ENCODE results near the gene PUS1. TPM values are rescaled to one million over a fixed set of nuclear protein-coding genes. Genes with fewer than 3 reads are reported as not detected.

The PUS1 gene
- total RNA-seq, 2 experiments from 2014 or later, result 43.5 to 78.3 TPM

DNA sequence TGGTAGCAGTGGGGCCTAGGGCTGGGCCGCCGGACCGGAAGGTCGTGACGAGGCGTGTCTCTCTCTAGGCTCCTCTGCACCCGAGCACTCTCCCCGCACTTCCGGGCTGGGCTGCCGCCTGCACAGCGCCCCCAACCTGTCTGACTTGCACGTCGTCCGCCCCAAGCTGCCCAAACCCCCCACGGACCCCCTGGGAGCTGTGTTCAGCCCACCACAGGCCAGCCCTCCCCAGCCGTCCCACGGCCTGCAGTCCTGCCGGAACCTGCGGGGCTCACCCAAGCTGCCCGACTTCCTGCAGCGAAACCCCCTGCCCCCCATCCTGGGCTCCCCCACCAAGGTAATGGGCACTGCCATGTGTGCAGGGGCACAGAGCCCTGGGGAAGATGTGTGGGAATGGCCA lies 13.3 kb upstream of the PUS1 start:
- no peak overlapping the region for H2AFZ ChIP-seq (ENCODE audit: low read length)

GRCh38 chr12:131916306-131917138 lies 12.6 kb upstream of the PUS1 start:
- intact Hi-C loops (cut with micrococcal nuclease; ENCODE audit: unreplicated experiment), result no loop called here
- H3K79me2 ChIP-seq (ENCODE audit: insufficient read depth, low read depth, low read length), result no peaks in the 10 kb centered on the region
- H3K4me1 ChIP-seq (ENCODE audit: insufficient read depth, low read length, poor library complexity, severe bottlenecking), result no peaks in the 10 kb centered on the region
- no peaks in the 10 kb centered on the region; the same call in 1 of the 2 replicates for H4K20me1 ChIP-seq (ENCODE audit: insufficient read depth, low read length)
- DNase-seq (ENCODE audit: low spot score), result no peak
- POLR2A ChIA-PET, result no interaction called here
- H3K4me2 ChIP-seq (ENCODE audit: low read length), result no peak overlapping the region
- no peak overlapping the region for H3K4me3 ChIP-seq (ENCODE audit: low read depth, low read length, poor library complexity, severe bottlenecking)
- H3K9me3 ChIP-seq (ENCODE audit: low read length), result no peaks in the 10 kb centered on the region
- TF ChIP-seq, protein P1, sequence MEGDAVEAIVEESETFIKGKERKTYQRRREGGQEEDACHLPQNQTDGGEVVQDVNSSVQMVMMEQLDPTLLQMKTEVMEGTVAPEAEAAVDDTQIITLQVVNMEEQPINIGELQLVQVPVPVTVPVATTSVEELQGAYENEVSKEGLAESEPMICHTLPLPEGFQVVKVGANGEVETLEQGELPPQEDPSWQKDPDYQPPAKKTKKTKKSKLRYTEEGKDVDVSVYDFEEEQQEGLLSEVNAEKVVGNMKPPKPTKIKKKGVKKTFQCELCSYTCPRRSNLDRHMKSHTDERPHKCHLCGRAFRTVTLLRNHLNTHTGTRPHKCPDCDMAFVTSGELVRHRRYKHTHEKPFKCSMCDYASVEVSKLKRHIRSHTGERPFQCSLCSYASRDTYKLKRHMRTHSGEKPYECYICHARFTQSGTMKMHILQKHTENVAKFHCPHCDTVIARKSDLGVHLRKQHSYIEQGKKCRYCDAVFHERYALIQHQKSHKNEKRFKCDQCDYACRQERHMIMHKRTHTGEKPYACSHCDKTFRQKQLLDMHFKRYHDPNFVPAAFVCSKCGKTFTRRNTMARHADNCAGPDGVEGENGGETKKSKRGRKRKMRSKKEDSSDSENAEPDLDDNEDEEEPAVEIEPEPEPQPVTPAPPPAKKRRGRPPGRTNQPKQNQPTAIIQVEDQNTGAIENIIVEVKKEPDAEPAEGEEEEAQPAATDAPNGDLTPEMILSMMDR (conservative IDR thresholded peaks at IDR 0.05; ENCODE audit: low read length), result no peak
- no peak for TF ChIP-seq EZH2phosphoT487 (IDR thresholded peaks at IDR 0.05; ENCODE audit: borderline replicate concordance, low read depth, low read length)
- H3K9me2 ChIP-seq (ENCODE audit: insufficient read depth, low read length), result no peaks in the 10 kb centered on the region
- BruUV-seq (replicated peaks), result no TSS peak
- H3K36me3 ChIP-seq (ENCODE audit: insufficient read depth, low read length), result no peaks in the 10 kb centered on the region
- H3K27ac ChIP-seq (ENCODE audit: low read depth, low read length, poor library complexity, severe bottlenecking), result no peak overlapping the region
- no peak overlapping the region for H2AFZ ChIP-seq (ENCODE audit: low read length)
- CTCF ChIA-PET (ENCODE audit: unreplicated experiment), result no interaction called here

More for the DNA sequence above, 13.3 kb upstream of the PUS1 start:
- no peak overlapping the region for H3K4me2 ChIP-seq (ENCODE audit: low read length)
- TF ChIP-seq, protein P1 (conservative IDR thresholded peaks at IDR 0.05; ENCODE audit: low read length), result no peak
- no peak for TF ChIP-seq EZH2phosphoT487 (IDR thresholded peaks at IDR 0.05; ENCODE audit: borderline replicate concordance, low read depth, low read length)
- ChIA-PET POLR2A (no interaction called here), CTCF (ENCODE audit: unreplicated experiment) (no interaction called here)
- no peak overlapping the region for H3K4me3 ChIP-seq (ENCODE audit: low read depth, low read length, poor library complexity, severe bottlenecking)
- intact Hi-C loops (cut with micrococcal nuclease; ENCODE audit: unreplicated experiment), result no loop called here
- no peak overlapping the region for H3K27ac ChIP-seq (ENCODE audit: low read depth, low read length, poor library complexity, severe bottlenecking)
- no peaks in the 10 kb centered on the region for H3K9me3 ChIP-seq (ENCODE audit: low read length)
- BruUV-seq (replicated peaks), result no TSS peak
- no peaks in the 10 kb centered on the region for H3K9me2 ChIP-seq (ENCODE audit: insufficient read depth, low read length)
- H3K4me1 ChIP-seq (ENCODE audit: insufficient read depth, low read length, poor library complexity, severe bottlenecking), result no peaks in the 10 kb centered on the region
- H3K79me2 ChIP-seq (ENCODE audit: insufficient read depth, low read depth, low read length), result no peaks in the 10 kb centered on the region
- no peak for DNase-seq (ENCODE audit: low spot score)
- H4K20me1 ChIP-seq (ENCODE audit: insufficient read depth, low read length), result no peaks in the 10 kb centered on the region; the same call in 1 of the 2 replicates
- H3K36me3 ChIP-seq (ENCODE audit: insufficient read depth, low read length), result no peaks in the 10 kb centered on the region

- CTCF ChIA-PET (ENCODE audit: unreplicated experiment), result no interaction called here
- no peaks in the 10 kb centered on the region for H3K36me3 ChIP-seq (ENCODE audit: insufficient read depth, low read length)
Observed at GRCh38 chr12:131917139-131917710, 11.9 kb upstream of the PUS1 start.

More at GRCh38 chr12:131917139-131917710, 11.9 kb upstream of the PUS1 start:
- DNase-seq (ENCODE audit: low spot score), result no peak
- Histone ChIP-seq H3K4me2 (ENCODE audit: low read length) (no peak overlapping the region), H3K9me2 (ENCODE audit: insufficient read depth, low read length) (no peaks in the 10 kb centered on the region), H3K27ac (ENCODE audit: low read depth, low read length, poor library complexity, severe bottlenecking) (no peak overlapping the region), H3K4me3 (ENCODE audit: low read depth, low read length, poor library complexity, severe bottlenecking) (no peak overlapping the region), H3K9me3 (ENCODE audit: low read length) (no peaks in the 10 kb centered on the region), H3K4me1 (ENCODE audit: insufficient read depth, low read length, poor library complexity, severe bottlenecking) (no peaks in the 10 kb centered on the region), H3K79me2 (ENCODE audit: insufficient read depth, low read depth, low read length) (no peaks in the 10 kb centered on the region), H4K20me1 (ENCODE audit: insufficient read depth, low read length) (no peaks in the 10 kb centered on the region; the same call in 1 of the 2 replicates), H2AFZ (ENCODE audit: low read length) (no peak overlapping the region)
- TF ChIP-seq EZH2phosphoT487 (IDR thresholded peaks at IDR 0.05; ENCODE audit: borderline replicate concordance, low read depth, low read length), result no peak
- TF ChIP-seq, protein P1 (conservative IDR thresholded peaks at IDR 0.05; ENCODE audit: low read length), result no peak
- intact Hi-C loops (cut with micrococcal nuclease; ENCODE audit: unreplicated experiment), result no loop called here
- POLR2A ChIA-PET, result no interaction called here
- BruUV-seq (replicated peaks), result no TSS peak
